HepG2 (cell line): ENCODE results near the gene DNAJB11. TPM values are rescaled to one million over a fixed set of nuclear protein-coding genes. Genes with fewer than 3 reads are reported as not detected.

Experiments used
- DNMT1 ChIP-seq: sonication (generic); formaldehyde crosslinking; IDR thresholded peaks from 2 replicates; pipeline ENCODE4 v1.5.1; 2020; ENCODE audit warnings: mild to moderate bottlenecking, missing genetic modification reagents
- MIXL1 ChIP-seq: IDR thresholded peaks from 2 replicates; pipeline ENCODE4 v1.6.1; 2016
- RBFOX2 ChIP-seq: fragments of 200-400 bp; formaldehyde crosslinking; IDR thresholded peaks from 2 replicates; pipeline ENCODE4 v1.6.1; 2017; ENCODE audit warnings: low read depth, mild to moderate bottlenecking, low read length
- RORA ChIP-seq: sonication (generic); formaldehyde crosslinking; IDR thresholded peaks from 2 replicates; pipeline ENCODE4 v1.5.0; 2020; ENCODE audit warnings: mild to moderate bottlenecking, missing genetic modification reagents, moderate library complexity
- SIN3B ChIP-seq: fragments of 150-350 bp; IDR thresholded peaks from 2 replicates; pipeline ENCODE4 v1.6.1; 2014; ENCODE audit warnings: low read length
- SNAI1 ChIP-seq: sonication (generic); formaldehyde crosslinking; IDR thresholded peaks from 2 replicates; pipeline ENCODE4 v1.5.0; 2020; ENCODE audit warnings: mild to moderate bottlenecking, missing genetic modification reagents, borderline replicate concordance
- XRCC5 ChIP-seq: fragments of 200-400 bp; formaldehyde crosslinking; optimal IDR thresholded peaks from 2 replicates; pipeline ENCODE3; 2017; ENCODE audit warnings: mild to moderate bottlenecking, low read length
- ZFP82 ChIP-seq: sonication (generic); formaldehyde crosslinking; IDR thresholded peaks from 2 replicates; pipeline ENCODE4 v1.5.1; 2020; ENCODE audit warnings: mild to moderate bottlenecking, missing genetic modification reagents, borderline replicate concordance
- ZNF17 ChIP-seq: sonication (generic); formaldehyde crosslinking; IDR thresholded peaks from 2 replicates; pipeline ENCODE4 v1.5.0; 2020; ENCODE audit warnings: mild to moderate bottlenecking, missing genetic modification reagents
- ZNF546 ChIP-seq: sonication (generic); formaldehyde crosslinking; conservative IDR thresholded peaks from 2 replicates; pipeline ENCODE4 v1.8.1; 2023; ENCODE audit warnings: mild to moderate bottlenecking, missing genetic modification reagents
- ZNF780A ChIP-seq: sonication (generic); formaldehyde crosslinking; IDR thresholded peaks from 2 replicates; pipeline ENCODE4 v1.8.0; 2022; ENCODE audit warnings: mild to moderate bottlenecking, missing genetic modification reagents, moderate library complexity
- polyA plus RNA-seq, 8 experiments: library from polyadenylated mRNA; depleted of rRNA in 3 of 8; stranded (reverse) in 7 of 8; unstranded in 1 of 8; fragments of >200 nt; fragmentation: Illumina TruSeq in 4 of 8; extraction: Trizol in 4 of 8; gene quantifications; 2 replicates each; pipeline versions ENCODE4 v1.2.1 to v1.2.3, GENCODE V29; 2011 to 2016; ENCODE audit warnings: low read depth in 4 of 8, missing spikeins in 1 of 8, mixed read lengths in 1 of 8; ENCODE audit not compliant: insufficient read depth in 1 of 8
- total RNA-seq, 5 experiments: library from RNA; depleted of rRNA; stranded (reverse); fragments of >200 nt; fragmentation: Illumina TruSeq; extraction: Trizol; gene quantifications; 2 replicates each; pipeline ENCODE4 v1.2.3, GENCODE V29; 2016; ENCODE audit warnings: low read depth in 1 of 5
- TF ChIP-seq, protein P1 (sequence below): sonication (generic); formaldehyde crosslinking; IDR thresholded peaks from 2 replicates; pipeline ENCODE4 v1.5.1; 2020; ENCODE audit warnings: mild to moderate bottlenecking, missing genetic modification reagents
- TF ChIP-seq, protein P2 (sequence below): sonication (generic); formaldehyde crosslinking; IDR thresholded peaks from 2 replicates; pipeline ENCODE4 v1.8.1; 2023; ENCODE audit warnings: mild to moderate bottlenecking, inconsistent platforms, moderate library complexity, missing genetic modification reagents, borderline replicate concordance
- TF ChIP-seq, protein P3 (sequence below): sonication (generic); formaldehyde crosslinking; IDR thresholded peaks from 2 replicates; pipeline ENCODE4 v1.4.0; 2020; ENCODE audit warnings: mild to moderate bottlenecking, missing genetic modification reagents
- TF ChIP-seq, protein P4 (sequence below): sonication (generic); formaldehyde crosslinking; IDR thresholded peaks from 2 replicates; pipeline ENCODE4 v1.5.0; 2020; ENCODE audit warnings: mild to moderate bottlenecking, missing genetic modification reagents

Gene DNAJB11
- total and polyA plus RNA-seq, 2 of the 13 experiments (the other 11 are each of a cell fraction or from before 2014, with no cell fraction given) = 41.0 to 132 TPM

DNA sequence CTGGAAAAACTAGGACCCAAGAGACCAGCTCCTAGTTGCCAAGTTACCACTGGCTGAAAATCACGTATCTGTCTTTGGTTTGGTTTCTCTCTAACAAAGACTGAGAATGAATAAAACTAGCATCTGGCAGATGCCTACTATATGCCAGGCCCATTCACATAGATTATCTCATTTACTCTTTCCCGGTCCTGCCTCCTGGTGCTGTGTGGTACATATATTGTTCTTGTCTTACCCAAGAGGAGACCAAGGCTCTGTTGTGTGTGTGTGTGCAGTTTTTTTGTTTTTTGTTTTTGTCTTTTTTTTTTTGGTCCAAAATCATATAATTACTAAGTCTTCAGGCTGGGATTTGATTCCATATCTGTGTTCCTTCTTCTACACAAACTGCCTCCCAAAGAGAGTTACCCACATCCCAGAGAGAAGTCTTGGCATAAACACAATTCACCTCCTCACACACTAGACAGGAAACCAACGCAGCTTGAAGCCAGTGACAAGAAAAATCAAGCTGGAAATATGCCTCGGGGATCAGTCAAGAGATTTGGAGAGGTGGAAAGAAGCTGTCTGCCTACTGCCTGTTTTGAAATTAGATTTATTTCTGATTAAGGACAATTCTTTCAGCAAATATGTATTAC is 43.2 kb downstream of the DNAJB11 start (continued):
- TF ChIP-seq, protein P1, sequence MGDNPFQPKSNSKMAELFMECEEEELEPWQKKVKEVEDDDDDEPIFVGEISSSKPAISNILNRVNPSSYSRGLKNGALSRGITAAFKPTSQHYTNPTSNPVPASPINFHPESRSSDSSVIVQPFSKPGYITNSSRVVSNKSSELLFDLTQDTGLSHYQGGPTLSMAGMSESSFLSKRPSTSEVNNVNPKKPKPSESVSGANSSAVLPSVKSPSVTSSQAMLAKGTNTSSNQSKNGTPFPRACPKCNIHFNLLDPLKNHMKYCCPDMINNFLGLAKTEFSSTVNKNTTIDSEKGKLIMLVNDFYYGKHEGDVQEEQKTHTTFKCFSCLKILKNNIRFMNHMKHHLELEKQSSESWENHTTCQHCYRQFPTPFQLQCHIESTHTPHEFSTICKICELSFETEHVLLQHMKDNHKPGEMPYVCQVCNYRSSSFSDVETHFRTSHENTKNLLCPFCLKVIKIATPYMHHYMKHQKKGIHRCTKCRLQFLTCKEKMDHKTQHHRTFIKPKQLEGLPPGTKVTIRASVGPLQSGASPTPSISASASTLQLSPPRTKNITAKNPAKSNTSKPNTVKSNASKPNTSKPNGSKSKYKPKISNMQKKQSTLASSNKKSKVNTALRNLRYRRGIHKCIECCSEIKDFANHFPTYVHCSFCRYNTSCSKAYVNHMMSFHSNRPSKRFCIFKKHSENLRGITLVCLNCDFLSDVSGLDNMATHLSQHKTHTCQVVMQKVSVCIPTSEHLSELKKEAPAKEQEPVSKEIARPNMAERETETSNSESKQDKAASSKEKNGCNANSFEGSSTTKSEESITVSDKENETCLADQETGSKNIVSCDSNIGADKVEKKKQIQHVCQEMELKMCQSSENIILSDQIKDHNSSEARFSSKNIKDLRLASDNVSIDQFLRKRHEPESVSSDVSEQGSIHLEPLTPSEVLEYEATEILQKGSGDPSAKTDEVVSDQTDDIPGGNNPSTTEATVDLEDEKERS (CRISPR knock-in tag) = no peak
- TF ChIP-seq RBFOX2 (peak; percentile 93), ZFP82 (CRISPR knock-in tag) (no peak), MIXL1 (peak; percentile 34; the same call in 1 of the 2 replicates), SNAI1 (CRISPR knock-in tag) (peak; percentile 64; the same call in 1 of the 2 replicates), RORA (CRISPR knock-in tag) (no peak), ZNF546 (no peak), DNMT1 (no peak), ZNF780A (no peak), XRCC5 (no peak), SIN3B (no peak), ZNF17 (CRISPR knock-in tag) (0 out of 2 replicates have a peak, but pooled peaks have one; percentile 13)
- TF ChIP-seq, protein P2, sequence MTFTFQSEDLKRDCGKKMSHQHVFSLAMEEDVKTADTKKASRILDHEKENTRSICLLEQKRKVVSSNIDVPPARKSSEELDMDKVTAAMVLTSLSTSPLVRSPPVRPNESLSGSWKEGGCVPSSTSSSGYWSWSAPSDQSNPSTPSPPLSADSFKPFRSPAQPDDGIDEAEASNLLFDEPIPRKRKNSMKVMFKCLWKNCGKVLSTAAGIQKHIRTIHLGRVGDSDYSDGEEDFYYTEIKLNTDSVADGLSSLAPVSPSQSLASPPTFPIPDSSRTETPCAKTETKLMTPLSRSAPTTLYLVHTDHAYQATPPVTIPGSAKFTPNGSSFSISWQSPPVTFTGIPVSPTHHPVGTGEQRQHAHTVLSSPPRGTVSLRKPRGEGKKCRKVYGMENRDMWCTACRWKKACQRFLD (CRISPR knock-in tag) = no peak
- TF ChIP-seq, protein P3, sequence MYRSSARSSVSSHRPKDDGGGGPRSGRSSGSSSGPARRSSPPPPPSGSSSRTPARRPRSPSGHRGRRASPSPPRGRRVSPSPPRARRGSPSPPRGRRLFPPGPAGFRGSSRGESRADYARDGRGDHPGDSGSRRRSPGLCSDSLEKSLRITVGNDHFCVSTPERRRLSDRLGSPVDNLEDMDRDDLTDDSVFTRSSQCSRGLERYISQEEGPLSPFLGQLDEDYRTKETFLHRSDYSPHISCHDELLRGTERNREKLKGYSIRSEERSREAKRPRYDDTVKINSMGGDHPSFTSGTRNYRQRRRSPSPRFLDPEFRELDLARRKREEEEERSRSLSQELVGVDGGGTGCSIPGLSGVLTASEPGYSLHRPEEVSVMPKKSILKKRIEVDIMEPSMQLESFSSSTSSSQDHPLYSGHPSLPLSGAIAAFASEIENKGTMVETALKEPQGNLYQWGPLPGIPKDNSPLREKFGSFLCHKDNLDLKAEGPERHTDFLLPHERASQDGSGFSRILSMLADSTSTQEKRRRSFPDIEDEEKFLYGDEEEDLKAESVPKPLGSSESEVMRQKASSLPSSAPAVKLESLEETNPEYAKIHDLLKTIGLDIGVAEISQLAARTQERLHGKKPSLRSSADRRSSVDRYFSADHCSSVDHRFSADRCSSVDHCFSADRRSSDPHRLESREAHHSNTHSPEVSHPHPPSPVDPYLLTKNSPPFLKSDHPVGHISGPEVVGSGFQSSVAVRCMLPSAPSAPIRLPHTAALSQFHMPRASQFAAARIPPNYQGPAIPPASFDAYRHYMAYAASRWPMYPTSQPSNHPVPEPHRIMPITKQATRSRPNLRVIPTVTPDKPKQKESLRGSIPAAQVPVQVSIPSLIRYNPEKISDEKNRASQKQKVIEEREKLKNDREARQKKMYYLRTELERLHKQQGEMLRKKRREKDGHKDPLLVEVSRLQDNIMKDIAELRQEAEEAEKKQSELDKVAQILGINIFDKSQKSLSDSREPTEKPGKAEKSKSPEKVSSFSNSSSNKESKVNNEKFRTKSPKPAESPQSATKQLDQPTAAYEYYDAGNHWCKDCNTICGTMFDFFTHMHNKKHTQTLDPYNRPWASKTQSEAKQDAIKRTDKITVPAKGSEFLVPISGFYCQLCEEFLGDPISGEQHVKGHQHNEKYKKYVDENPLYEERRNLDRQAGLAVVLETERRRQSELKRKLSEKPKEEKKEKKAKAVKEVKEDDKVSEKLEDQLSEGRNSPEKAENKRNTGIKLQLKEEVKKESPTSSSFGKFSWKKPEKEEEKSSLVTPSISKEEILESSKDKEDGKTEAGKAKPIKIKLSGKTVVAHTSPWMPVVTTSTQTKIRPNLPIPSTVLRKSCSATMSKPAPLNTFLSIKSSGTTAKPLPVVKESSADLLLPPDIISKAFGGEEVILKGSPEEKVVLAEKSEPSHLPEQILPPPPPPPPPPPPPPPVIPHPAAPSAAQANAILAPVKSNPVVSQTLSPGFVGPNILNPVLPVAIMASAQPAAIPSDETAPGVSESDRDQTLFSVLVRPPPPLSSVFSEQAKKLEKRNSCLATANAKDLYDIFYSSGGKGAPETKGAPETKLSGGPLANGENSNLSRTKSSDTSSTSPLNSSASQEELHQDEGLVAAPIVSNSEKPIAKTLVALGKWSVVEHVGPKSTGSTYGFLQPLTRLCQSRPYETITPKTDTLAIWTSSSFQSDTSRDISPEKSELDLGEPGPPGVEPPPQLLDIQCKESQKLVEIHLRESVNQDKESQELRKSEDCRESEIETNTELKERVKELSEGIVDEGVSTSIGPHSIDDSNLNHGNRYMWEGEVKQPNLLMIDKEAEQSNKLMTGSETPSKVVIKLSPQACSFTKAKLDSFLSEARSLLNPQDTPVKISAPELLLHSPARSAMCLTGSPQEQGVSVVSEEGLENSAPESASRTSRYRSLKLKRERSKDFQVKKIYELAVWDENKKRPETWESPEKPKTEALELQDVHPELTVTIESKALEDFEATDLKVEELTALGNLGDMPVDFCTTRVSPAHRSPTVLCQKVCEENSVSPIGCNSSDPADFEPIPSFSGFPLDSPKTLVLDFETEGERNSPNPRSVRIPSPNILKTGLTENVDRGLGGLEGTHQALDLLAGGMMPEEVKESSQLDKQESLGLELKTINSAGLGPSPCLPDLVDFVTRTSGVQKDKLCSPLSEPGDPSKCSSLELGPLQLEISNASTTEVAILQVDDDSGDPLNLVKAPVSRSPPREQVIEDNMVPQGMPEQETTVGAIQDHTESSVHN = no peak
- TF ChIP-seq, protein P4, sequence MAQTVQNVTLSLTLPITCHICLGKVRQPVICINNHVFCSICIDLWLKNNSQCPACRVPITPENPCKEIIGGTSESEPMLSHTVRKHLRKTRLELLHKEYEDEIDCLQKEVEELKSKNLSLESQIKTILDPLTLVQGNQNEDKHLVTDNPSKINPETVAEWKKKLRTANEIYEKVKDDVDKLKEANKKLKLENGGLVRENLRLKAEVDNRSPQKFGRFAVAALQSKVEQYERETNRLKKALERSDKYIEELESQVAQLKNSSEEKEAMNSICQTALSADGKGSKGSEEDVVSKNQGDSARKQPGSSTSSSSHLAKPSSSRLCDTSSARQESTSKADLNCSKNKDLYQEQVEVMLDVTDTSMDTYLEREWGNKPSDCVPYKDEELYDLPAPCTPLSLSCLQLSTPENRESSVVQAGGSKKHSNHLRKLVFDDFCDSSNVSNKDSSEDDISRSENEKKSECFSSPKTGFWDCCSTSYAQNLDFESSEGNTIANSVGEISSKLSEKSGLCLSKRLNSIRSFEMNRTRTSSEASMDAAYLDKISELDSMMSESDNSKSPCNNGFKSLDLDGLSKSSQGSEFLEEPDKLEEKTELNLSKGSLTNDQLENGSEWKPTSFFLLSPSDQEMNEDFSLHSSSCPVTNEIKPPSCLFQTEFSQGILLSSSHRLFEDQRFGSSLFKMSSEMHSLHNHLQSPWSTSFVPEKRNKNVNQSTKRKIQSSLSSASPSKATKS (CRISPR knock-in tag) = no peak
